Breast epithelium (tissue), 4 donors: ENCODE results near the gene ANK2. TPM values are rescaled to one million over a fixed set of nuclear protein-coding genes. Genes with fewer than 3 reads are reported as not detected.

Experiments
- DNase-seq, 2 donors: peaks; one replicate each; pipeline ENCODE4 v3.0.0-alpha.2; 2019; ENCODE audit warnings: low spot score in 2 of 2
- H3K27ac ChIP-seq, 2 donors: fragments of 200-600 bp; sonication (generic) in 1 of 2; one replicate each; pipeline ENCODE4 v1.5.1; 2016 to 2019; ENCODE audit warnings: mild to moderate bottlenecking in 1 of 2
- H3K27me3 ChIP-seq, 2 donors: fragments of 200-600 bp; sonication (generic) in 1 of 2; one replicate each; pipeline versions ENCODE4 v1.5.1 to v1.6.0; 2017 to 2019; ENCODE audit warnings: control low read depth in 1 of 2, mild to moderate bottlenecking in 1 of 2
- H3K36me3 ChIP-seq: fragments of 200-600 bp; one replicate; pipeline ENCODE4 v1.5.1; 2019
- H3K4me1 ChIP-seq, 2 donors: fragments of 200-600 bp; sonication (generic); one replicate each; pipeline ENCODE4 v1.5.1; 2016 to 2019; ENCODE audit warnings: control low read depth in 1 of 2
- H3K4me3 ChIP-seq, 3 donors: fragments of 200-600 bp; sonication (generic); 1 replicate in 2 of 3; 2 replicates in 1 of 3; pipeline ENCODE4 v1.5.1; 2016 to 2019; ENCODE audit warnings: mild to moderate bottlenecking in 3 of 3, moderate library complexity in 2 of 3
- H3K9me3 ChIP-seq, 2 donors: fragments of 200-600 bp; sonication (generic) in 1 of 2; one replicate each; pipeline ENCODE4 v1.5.1; 2016 to 2019; ENCODE audit warnings: control low read depth in 1 of 2
- CTCF ChIP-seq, 3 donors: fragments of 450-650 bp; IDR thresholded peaks; one replicate each; pipeline ENCODE4 v1.5.1; 2016 to 2017; ENCODE audit warnings: antibody characterized with exemption in 3 of 3, mild to moderate bottlenecking in 3 of 3, moderate library complexity in 3 of 3
- POLR2A ChIP-seq: fragments of 450-650 bp; IDR thresholded peaks from one replicate; pipeline ENCODE4 v1.6.1; 2016; ENCODE audit warnings: antibody characterized with exemption, mild to moderate bottlenecking, moderate library complexity
- POLR2AphosphoS5 ChIP-seq, 3 donors: sonication (generic); formaldehyde crosslinking; IDR thresholded peaks; one replicate each; pipeline ENCODE4 v1.6.1; 2017; ENCODE audit warnings: antibody characterized with exemption in 3 of 3
- intact Hi-C: fragments of 100-400 bp; cut with DNase I; formaldehyde crosslinking; loops from one replicate; pipeline ENCODE4 v1.15.1; 2023; ENCODE audit warnings: low total_unique reads
- total RNA-seq, 3 donors: library from RNA; depleted of rRNA; stranded (reverse); fragments of >200 nt; gene quantifications; one replicate each; pipeline ENCODE4 v1.1.0, GENCODE V29; 2016

The ANK2 gene
- total RNA-seq, 3 donors from 2014 or later = 22.0 to 145 (median 36.7) TPM

GRCh38 chr4:113339430-113339813 lies 290.0 kb downstream of the ANK2 start:
- H3K36me3 ChIP-seq = no peaks in the 10 kb centered on the region
- H3K27ac ChIP-seq = peak overlapping the region; percentile 27 to 29

GRCh38 chr4:113344100-113344499 lies 294.6 kb downstream of the ANK2 start:
- TF ChIP-seq CTCF (IDR thresholded peaks at IDR 0.05) (no peak), POLR2A (no peak), POLR2AphosphoS5 (IDR thresholded peaks at IDR 0.05) (no peak)
- Histone ChIP-seq H3K9me3 (no peaks in the 10 kb centered on the region), H3K4me3 (no peak overlapping the region), H3K4me1 (no peaks in the 10 kb centered on the region), H3K36me3 (no peaks in the 10 kb centered on the region), H3K27ac (no peak overlapping the region), H3K27me3 (no peaks in the 10 kb centered on the region)
- no peak for DNase-seq
- intact Hi-C loops = no loop called here

More at GRCh38 chr4:113339430-113339813, 290.0 kb downstream of the ANK2 start:
- Histone ChIP-seq H3K4me1 (no peaks in the 10 kb centered on the region), H3K4me3 (no peak overlapping the region), H3K27me3 (no peaks in the 10 kb centered on the region), H3K9me3 (no peaks in the 10 kb centered on the region)
- intact Hi-C loops = no loop called here
- no peak for DNase-seq
- TF ChIP-seq POLR2A (no peak), CTCF (IDR thresholded peaks at IDR 0.05) (no peak), POLR2AphosphoS5 (IDR thresholded peaks at IDR 0.05) (no peak)

GRCh38 chr4:113347245-113347644 lies 297.8 kb downstream of the ANK2 start:
- no peaks in the 10 kb centered on the region for H3K27me3 ChIP-seq
- no peak overlapping the region for H3K4me3 ChIP-seq
- no peaks in the 10 kb centered on the region for H3K36me3 ChIP-seq
- intact Hi-C loops = loop anchor here (5.0 kb wide), 1 partner anchor 1270 kb away; no protein-coding TSS in a partner anchor
- no peaks in the 10 kb centered on the region for H3K4me1 ChIP-seq
- H3K9me3 ChIP-seq = no peaks in the 10 kb centered on the region
- TF ChIP-seq POLR2A (no peak), CTCF (IDR thresholded peaks at IDR 0.05) (no peak), POLR2AphosphoS5 (IDR thresholded peaks at IDR 0.05) (no peak)
- DNase-seq = no peak
- H3K27ac ChIP-seq = no peak overlapping the region

GRCh38 chr4:113349430-113349829 lies 300.0 kb downstream of the ANK2 start:
- no peaks in the 10 kb centered on the region for H3K4me1 ChIP-seq
- intact Hi-C loops = loop anchor here (5.0 kb wide), 1 partner anchor 1268 kb away; no protein-coding TSS in a partner anchor
- H3K27ac ChIP-seq = no peak overlapping the region
- H3K36me3 ChIP-seq = no peaks in the 10 kb centered on the region
- no peaks in the 10 kb centered on the region for H3K27me3 ChIP-seq
- no peak overlapping the region for H3K4me3 ChIP-seq
- no peaks in the 10 kb centered on the region for H3K9me3 ChIP-seq
- TF ChIP-seq CTCF (IDR thresholded peaks at IDR 0.05) = no peak
- no peak for DNase-seq

GRCh38 chr4:113350576-113350975 lies 301.1 kb downstream of the ANK2 start:
- TF ChIP-seq POLR2A (no peak), POLR2AphosphoS5 (IDR thresholded peaks at IDR 0.05) (no peak), CTCF (IDR thresholded peaks at IDR 0.05) (no peak)
- intact Hi-C loops = no loop called here
- Histone ChIP-seq H3K27me3 (no peaks in the 10 kb centered on the region), H3K27ac (no peak overlapping the region), H3K36me3 (no peaks in the 10 kb centered on the region), H3K4me1 (no peaks in the 10 kb centered on the region), H3K9me3 (no peaks in the 10 kb centered on the region), H3K4me3 (no peak overlapping the region)
- no peak for DNase-seq
